Uterus (tissue), 2 donors: ENCODE results near the gene RBMS3.

Experiments
- POLR2A ChIP-seq, 2 donors: fragments of 450-650 bp; IDR thresholded peaks; one replicate each; pipeline ENCODE4 v1.6.1; 2016; ENCODE audit warnings: antibody characterized with exemption in 2 of 2, mild to moderate bottlenecking in 1 of 2, moderate library complexity in 1 of 2
- TF ChIP-seq, protein P1 (sequence below), 4 experiments: fragments of 200-600 bp in 2 of 4; fragments of 450-650 bp in 2 of 4; sonication (generic) in 2 of 4; IDR thresholded peaks; one replicate each; pipeline ENCODE4 v1.5.1; 2016 to 2019; ENCODE audit warnings: antibody characterized with exemption in 4 of 4, mild to moderate bottlenecking in 2 of 4, moderate library complexity in 1 of 4

GRCh38 chr3:29668233-29668632 is 387.4 kb downstream of the RBMS3 start:
- TF ChIP-seq, protein P1, sequence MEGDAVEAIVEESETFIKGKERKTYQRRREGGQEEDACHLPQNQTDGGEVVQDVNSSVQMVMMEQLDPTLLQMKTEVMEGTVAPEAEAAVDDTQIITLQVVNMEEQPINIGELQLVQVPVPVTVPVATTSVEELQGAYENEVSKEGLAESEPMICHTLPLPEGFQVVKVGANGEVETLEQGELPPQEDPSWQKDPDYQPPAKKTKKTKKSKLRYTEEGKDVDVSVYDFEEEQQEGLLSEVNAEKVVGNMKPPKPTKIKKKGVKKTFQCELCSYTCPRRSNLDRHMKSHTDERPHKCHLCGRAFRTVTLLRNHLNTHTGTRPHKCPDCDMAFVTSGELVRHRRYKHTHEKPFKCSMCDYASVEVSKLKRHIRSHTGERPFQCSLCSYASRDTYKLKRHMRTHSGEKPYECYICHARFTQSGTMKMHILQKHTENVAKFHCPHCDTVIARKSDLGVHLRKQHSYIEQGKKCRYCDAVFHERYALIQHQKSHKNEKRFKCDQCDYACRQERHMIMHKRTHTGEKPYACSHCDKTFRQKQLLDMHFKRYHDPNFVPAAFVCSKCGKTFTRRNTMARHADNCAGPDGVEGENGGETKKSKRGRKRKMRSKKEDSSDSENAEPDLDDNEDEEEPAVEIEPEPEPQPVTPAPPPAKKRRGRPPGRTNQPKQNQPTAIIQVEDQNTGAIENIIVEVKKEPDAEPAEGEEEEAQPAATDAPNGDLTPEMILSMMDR (IDR thresholded peaks at IDR 0.05), result no peak
- TF ChIP-seq POLR2A (IDR thresholded peaks at IDR 0.05), result no peak
